ENCODE data around the gene SDR42E1. TPM values are rescaled to one million over a fixed set of nuclear protein-coding genes. Genes with fewer than 3 reads are reported as not detected.

The SDR42E1 gene
- total and polyA plus RNA-seq, 2 of the 8 experiments (the other 6 are each of a cell fraction or from before 2014, with no cell fraction given), result 0.03 TPM; not detected in 1

Other genes with a start within 250 kb of the SDR42E1 start
- gene PLCG2, start 232.2 kb downstream of the SDR42E1 start, total RNA-seq (2021; fragmentation: NEBNext Ultra II Directional; extraction: Animal tissue kit (Norgen Biotek cat#: 25700)), result 5.6 and 6.9 TPM in 2 replicates
- gene PLCG2, start 232.2 kb downstream of the SDR42E1 start, polyA plus RNA-seq (2011; rRNA removed), result 6.1 and 7.5 TPM in 2 replicates
- not detected in 2 replicates for gene HSD17B2, start 23.8 kb upstream of the SDR42E1 start, total RNA-seq (2021; fragmentation: NEBNext Ultra II Directional; extraction: Animal tissue kit (Norgen Biotek cat#: 25700))
- gene HSD17B2, start 23.8 kb upstream of the SDR42E1 start, polyA plus RNA-seq (2011; rRNA removed), result not detected in 2 replicates
- 32.9 and 35.2 TPM in 2 replicates for gene MPHOSPH6, start 158.8 kb upstream of the SDR42E1 start, total RNA-seq (2021; fragmentation: NEBNext Ultra II Directional; extraction: Animal tissue kit (Norgen Biotek cat#: 25700))
- gene MPHOSPH6, start 158.8 kb upstream of the SDR42E1 start, polyA plus RNA-seq (2011; rRNA removed), result 8.2 and 19.7 TPM in 2 replicates

Measured in H1 (cell line).